Epidermal melanocyte (primary cell): ENCODE results near the gene KIRREL3.

ENCODE experiments used
- DNase-seq: peaks from one replicate; pipeline ENCODE4 v3.0.0; 2011; ENCODE audit warnings: low spot score; ENCODE audit not compliant: insufficient read length

Gene KIRREL3

DNA sequence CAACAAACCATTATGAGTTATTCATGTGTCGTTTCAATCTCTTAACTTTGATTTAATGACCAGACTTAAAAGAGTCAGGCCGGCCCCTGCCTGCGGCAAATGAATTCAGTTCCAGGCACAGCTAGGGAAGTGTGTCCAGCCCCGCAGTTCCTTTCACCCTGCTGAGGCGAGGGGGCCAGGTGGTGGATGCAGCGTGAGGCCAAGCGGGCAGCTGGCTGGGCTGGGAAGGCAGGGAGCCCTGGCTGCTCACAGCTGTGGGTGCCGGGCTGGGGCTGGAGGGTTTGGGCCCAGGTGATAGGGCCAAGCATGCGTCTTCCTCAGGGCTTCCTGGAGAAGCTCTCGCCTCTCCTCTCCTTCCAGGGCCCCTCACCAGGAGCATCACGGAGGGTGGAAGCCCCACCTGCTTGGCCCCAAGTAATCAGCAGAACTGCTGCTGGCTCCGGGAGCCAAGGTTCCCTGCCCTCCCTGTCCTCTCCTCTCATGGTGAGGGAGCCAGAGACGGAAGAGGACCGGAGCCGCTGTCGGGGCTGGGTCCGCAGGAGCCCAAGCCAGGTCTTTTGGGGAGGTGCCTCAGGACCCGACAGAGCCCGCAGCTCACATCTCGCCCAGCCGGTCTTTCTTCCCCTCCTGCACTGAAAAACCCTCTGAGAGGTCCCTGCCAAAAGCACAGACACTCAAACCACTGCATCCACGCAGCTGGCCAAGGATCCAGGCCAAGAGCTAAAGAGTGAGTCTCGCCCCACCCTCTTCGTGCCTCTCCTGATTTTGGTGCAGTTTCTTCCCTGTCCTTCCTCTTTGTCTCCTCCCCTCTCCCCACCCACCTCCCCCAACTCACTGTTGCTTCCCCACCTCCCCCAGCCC lies 548.1 kb downstream of the KIRREL3 start:
- DNase-seq: no peak

DNA sequence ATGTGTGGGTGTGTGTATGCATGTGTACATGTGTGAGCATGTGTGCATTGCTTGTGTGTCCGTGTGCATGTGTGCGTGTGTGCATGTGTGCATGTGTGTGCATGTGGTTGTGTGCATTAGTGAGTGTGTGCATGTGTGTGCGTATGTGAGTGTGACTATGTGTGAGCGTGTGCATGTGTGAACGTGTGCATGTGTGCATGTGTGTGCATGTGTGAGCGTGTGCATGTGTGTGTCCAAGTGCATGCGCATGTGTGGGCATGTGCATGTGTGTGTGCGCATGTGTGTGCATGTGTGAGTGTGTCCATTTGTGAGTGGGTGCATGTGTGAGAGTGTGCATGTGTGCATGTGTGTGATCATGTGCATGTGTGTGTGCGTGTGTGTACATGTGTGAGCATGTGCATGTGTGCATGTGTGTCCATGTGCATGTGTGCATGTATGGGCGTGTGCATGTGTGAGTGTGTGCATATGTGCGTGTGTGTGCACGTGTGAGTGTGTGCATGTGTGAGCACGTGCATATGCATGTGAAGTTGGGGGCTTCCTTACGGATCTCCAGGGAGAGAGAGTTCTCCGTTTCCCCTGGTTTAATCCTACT lies 549.3 kb downstream of the KIRREL3 start:
- DNase-seq: no peak

- no peak for DNase-seq
Observed at GRCh38 chr11:126450806-126451205, 549.8 kb downstream of the KIRREL3 start.

DNA sequence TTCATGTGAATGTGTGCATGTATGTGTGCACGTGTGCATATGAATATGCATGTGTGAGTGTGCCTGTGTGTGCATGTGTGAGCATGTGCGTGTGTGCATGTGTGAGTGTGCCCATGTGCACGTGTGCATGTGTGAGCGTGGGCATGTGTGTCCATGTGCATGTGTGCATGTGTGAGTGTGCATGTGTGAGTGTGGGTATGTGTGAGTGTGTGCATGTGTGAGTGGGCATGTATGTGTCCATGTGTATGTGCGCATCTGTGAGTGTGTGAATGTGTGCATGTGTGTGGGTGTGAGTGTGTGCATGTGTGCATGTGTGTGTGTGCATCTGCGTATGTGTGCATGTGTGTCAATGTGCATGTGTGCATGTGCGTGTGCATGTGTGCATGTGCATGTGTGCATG lies 550.4 kb downstream of the KIRREL3 start:
- DNase-seq: no peak

DNA sequence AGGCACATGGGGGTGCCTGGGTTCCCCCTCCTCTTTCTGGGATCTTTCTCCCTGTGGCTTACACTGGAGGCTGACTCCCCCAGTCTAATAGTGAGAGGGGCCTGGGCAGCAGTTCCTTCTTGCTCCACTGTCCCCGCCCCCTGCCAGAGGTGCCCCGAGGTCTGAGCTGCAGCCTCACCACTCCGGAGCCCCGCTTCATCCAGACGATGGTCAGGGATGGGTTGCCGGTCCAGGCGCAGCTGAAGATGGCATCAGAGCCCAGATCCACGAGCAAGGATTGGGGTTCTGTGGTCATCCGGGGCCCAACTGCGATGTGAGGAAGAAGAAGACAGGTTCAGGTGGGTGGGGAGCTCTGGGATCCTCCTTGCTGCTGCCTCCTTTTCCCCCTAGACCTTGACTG lies 554.0 kb downstream of the KIRREL3 start:
- no peak for DNase-seq

DNA sequence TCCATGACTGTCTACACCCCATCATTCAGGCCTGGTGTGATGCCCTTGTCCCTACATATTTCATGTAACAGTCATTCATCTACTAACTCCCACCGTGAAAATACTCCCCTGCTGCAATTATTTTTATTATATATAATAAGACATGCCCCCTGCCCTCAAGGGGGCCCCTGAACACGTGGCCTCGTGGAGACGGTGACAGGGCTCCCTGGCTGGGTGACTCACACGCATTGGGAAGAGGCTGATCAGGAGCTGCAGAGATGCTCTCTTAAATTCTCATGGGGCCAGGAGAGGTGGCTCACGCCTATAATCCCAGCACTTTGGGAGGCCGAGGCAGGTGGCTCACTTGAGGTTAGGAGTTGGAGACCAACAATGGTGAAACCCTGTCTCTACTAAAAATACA lies 556.5 kb downstream of the KIRREL3 start:
- DNase-seq: no peak

DNA sequence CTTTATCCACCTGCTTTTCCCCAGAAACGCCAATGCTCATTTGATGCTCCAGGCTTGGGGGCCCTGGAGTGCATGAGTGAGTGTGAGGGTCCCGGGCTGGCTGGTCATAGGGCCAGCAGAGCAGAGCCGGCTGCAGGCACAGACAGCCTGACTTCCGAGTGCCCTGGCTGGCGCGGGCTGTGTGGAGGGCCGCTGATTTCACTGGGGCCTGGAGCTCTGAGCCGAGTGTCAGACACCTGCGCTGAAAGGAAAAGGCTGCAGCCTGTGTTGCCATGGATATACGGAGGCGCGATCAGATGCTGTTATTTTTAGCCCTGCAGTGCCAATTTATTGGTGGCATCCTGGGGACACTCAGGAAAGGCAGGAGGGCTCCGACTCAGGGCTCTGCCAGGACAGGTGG lies 557.5 kb downstream of the KIRREL3 start:
- no peak for DNase-seq

DNA sequence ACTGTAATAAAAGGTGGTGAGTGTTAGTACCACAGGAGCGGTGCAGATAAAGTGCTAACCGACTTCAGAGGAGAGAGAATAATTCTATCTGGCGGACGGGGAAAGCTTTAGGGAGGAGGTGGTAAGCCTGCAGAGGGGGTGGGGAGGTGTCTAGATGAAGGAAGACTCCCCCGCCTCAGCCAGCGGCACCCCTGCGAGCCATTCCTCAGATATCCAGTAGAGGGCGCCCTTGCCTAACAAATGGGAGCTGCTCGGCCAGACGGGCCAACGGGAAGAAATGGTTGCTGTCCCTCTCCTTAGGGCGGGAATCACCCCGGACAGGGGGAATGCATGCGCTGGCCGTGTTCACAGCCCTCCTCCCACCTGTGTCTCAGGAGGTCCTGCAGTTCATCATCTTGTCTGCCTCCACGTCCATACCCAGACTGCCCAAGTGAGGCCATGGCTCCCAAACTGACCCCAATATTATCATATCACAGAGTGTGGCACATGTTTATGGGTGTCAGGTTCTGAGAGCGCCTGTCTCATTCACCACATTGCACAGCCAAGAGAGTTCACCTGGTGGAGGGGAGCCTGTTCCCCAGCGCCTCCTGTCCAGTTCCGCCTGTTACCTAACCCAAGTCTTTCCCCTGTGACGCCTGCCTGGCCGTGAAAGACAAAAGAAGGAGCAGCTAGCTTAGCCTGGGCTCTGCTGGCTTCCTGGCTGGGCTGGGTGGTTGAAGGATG lies 559.6 kb downstream of the KIRREL3 start:
- peak; percentile 91 for DNase-seq

- DNase-seq: no peak
Observed at GRCh38 chr11:126440276-126440675, 560.3 kb downstream of the KIRREL3 start.

GRCh38 chr11:126438691-126439090 lies 561.9 kb downstream of the KIRREL3 start:
- no peak for DNase-seq

- DNase-seq: no peak
Observed at GRCh38 chr11:126438272-126438671, 562.3 kb downstream of the KIRREL3 start.

GRCh38 chr11:126437731-126438130 lies 562.8 kb downstream of the KIRREL3 start:
- no peak for DNase-seq

GRCh38 chr11:126436209-126436755 lies 564.3 kb downstream of the KIRREL3 start:
- no peak for DNase-seq

- no peak for DNase-seq
Observed at GRCh38 chr11:126434950-126435335, 565.6 kb downstream of the KIRREL3 start.

- DNase-seq: no peak
Observed at GRCh38 chr11:126433989-126434949, 566.3 kb downstream of the KIRREL3 start.

DNA sequence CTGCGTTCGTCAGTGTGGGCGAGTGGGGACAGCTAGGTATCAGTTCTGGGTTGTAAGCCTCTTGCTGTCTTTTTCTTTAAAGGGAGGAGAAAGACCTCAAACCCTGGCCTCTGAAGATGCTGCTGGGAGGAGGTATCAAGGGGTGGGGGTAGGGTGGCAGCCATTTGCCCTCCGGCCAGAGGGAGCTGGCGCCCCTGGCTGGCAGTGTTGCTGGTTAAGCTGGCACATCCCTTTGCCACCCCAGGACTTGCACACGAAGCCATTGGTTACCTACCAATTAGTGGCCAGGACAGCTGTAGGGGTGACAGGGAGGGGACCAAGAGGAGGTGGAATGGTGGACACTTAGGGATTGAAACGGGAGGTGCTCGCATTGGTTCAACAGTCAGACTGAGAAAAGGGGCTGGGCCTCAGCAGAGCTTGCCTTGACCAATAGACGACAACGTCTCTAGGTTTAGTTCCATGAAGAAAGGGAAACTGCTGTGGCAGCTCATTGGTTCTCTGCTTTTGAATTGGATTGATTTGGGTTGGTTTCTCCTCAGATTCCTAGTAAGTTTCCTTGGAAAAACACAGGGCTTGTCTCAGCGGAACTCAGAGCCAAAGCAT lies 567.2 kb downstream of the KIRREL3 start:
- no peak for DNase-seq

DNA sequence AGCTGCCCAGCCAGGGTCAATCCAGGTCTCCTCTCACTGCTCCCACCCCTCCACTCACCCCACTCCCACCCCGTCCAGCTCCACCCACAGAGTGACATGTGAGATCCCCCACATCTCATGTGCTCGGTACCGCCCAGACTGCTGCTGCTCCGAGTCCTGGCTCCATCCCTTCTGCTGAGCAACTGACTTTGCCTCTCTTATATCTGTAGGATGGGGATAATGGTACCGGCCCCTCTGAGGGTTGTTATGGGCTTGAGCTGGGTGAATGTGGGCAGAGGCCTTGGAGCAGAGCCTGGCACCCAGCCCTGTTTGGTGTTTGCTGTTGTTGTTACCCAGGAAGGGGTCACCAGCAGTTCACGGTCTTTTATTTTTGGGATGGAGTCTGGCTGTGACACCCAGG lies 568.0 kb downstream of the KIRREL3 start:
- no peak for DNase-seq

DNA sequence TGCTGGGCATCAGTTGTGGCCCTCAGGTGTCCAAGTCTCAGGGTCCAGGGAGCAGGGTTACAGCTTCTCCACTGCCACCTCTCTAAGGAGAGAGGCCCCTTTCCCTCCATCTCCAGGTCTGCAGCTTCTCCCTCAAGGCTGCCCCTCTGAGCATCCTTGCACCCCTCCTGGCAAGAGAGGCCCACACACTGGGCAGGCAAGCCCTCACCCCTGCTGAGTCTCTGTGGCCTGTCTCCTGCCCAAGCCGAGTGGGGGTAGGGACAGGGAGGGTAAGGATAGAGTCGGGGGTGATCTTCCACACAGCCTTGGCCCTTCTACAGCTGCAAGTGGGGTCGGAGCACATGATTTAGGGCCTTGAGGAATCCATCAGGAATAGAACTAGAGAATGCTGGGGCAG lies 568.5 kb downstream of the KIRREL3 start:
- DNase-seq: no peak

- DNase-seq: peak; percentile 58
Observed at GRCh38 chr11:126431401-126432064, 569.0 kb downstream of the KIRREL3 start.
